GM19468 (cell line): ENCODE data around the gene MAPRE3.
A peak's percentile ranks its signal among the peaks of the same experiment; 100 is the strongest.
"Not testable (repeated sequence)": the region's sequence is repeated elsewhere in the genome, so short reads cannot be mapped to it uniquely, and the experiment has no call there.

Experiments
- ATAC-seq: cut with Tn5 transposase; IDR thresholded peaks from one replicate; pipeline ENCODE4 v1.9.1; 2021; ENCODE audit warnings: mild to moderate bottlenecking, moderate library complexity, moderate number of reproducible peaks; ENCODE audit not compliant: unreplicated experiment; ENCODE audit errors: extremely low read depth

The MAPRE3 gene

DNA sequence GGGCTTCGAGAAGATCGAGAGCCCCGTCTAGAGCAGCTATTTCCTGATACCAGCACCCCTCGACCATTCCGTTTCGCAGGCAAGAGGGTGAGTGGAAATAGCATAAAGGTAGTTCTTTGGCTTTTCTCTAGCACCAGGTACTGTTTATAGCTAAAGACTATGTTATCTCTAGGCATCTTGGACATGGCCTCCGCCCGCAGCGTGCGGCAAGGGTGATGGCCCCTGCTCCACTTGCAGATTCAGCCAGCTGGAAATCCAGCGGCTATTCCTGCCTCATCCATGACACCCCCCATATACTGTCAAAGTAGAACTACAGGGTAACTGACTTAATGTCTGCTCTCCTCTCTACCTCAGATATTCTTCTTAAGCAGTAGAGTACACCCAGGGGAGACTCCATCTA is 84.3 kb downstream of the MAPRE3 start:
- no peak for ATAC-seq

DNA sequence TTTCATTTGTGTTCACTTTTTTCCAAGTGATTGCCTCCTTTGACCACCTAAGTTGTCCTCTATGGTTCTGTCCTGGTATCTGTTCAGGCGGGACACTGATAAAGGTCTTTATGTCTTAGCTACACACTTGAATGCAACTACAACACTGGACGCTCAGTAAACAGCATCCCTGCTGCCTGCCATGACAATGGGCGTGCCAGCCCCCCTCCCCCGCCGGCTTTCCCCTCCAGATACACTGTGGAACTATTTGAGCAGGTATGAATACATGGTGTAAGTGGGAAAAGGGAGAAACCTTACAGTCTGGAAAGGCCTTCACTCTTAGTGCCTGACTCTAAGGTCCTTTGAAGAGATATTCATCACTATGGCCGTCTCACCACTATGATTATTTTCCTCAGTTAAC is 86.7 kb downstream of the MAPRE3 start:
- ATAC-seq, result no peak

DNA sequence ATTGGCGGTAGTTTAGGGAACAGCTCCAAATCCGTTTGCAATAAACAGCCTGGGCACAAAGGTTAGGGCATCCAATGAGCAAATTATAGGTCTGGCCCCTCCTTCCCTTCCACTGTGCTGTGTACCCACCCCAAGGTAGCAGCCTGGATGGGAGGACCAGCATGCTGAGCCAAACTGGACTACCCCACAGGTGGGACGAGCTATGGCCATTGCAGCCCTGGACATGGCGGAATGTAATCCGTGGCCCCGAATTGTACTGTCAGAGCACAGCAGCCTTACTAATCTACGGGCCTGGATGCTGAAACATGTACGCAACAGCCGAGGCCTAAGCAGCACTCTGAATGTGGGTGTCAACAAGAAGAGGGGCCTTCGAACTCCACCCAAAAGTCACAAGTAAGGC is 87.8 kb downstream of the MAPRE3 start:
- ATAC-seq, result no peak

- no peak for ATAC-seq
These were observed 88.8 kb downstream of the MAPRE3 start for GRCh38 chr2:27059141-27059820.

- ATAC-seq, result no peak
These were observed 89.9 kb downstream of the MAPRE3 start for GRCh38 chr2:27060323-27060722.

DNA sequence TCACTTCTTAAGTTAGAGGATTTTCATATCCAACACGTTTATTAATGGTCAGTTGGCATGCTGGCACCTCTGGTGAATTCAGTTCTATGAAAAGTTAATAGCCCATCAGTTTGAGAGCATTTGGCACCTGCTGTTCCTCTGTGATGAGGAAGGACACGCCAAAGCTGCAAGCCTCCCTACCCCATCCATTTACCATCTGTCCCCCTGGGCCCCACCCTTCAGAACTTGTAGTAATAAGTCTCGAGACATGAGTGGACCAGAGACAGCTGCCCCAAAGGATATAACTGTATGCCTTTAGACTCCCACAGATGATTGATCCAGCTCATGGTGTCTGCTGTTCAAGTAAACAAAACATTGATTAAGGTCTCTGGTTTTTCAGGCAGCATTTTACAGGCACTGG is 94.7 kb downstream of the MAPRE3 start:
- ATAC-seq, result no peak

- ATAC-seq, result no peak
These were observed 96.9 kb downstream of the MAPRE3 start for GRCh38 chr2:27067385-27067784.

- no peak for ATAC-seq
These were observed 99.0 kb downstream of the MAPRE3 start for GRCh38 chr2:27069436-27069835.

DNA sequence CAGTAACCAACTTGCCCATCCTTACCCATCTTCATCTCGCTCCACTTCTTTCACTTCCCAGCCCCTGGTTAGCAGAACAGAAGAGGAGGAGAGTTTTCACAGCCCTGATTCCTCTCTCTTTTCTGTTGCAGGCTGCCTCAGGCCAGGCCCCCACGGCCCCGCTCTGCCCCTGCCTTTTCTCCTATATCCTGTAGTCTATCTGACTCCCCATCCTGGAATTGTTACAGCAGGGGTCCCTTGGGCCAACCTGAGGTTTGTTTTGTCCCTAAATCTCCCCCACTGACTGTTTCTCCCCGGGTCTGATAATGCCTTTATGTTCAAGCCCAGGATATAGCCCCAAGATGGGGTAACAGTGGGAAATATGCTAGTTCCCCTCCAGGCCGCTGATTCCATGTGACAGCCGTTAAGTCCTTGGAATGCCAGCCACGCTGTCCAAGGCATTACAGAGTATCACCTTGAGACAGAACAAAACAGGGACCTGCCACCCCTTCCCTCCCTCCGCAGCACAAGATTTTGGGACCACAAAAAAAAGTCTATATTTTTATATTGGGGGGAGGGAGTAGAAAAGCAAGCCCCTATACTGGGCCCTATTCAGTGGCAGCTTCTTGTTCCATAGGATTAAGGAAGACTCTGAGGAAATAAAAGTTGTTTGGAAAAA is 99.7 kb downstream of the MAPRE3 start:
- no peak for ATAC-seq

DNA sequence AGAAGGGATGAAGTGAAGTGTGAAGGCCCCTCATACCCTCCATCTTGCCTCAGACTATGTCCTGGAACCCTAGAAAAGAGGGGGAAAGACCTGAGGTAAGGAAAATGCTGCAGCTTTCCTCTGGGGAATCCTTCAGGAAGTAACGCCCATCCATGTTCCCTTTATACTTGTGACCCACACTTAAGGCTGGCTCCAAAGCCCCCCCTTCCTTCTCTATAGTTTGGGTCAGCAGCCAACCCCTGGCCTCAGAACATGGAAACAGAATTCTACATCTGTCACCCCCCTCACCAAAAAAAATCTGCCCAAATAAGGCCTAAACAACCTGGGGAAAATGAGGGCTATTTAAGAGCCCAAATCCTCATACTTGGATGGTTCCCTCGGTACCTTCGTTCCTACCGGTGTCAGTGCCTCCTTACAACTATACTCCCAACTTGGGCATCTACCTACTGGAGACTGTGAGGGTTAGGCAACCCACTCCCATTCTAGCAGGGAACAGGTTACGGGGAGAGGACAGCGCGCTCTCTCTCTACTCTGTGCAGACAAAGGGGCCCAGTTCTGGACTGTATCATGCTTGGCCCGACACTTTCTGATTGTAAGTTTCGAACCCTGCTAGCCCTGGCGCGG is 100.3 kb downstream of the MAPRE3 start:
- no peak for ATAC-seq

GRCh38 chr2:27071277-27071989 is 101.0 kb downstream of the MAPRE3 start, which contains the start of gene OST4:
Gene OST4, minus strand, starts transcription at chr2:27071654.
- peak; percentile 87 for ATAC-seq

- no peak for ATAC-seq
These were observed 101.8 kb downstream of the MAPRE3 start for GRCh38 chr2:27071990-27072830.

- ATAC-seq, result no peak
These were observed 102.5 kb downstream of the MAPRE3 start for GRCh38 chr2:27072920-27073319.

GRCh38 chr2:27073782-27074181 is 103.3 kb downstream of the MAPRE3 start:
- ATAC-seq, result no peak

DNA sequence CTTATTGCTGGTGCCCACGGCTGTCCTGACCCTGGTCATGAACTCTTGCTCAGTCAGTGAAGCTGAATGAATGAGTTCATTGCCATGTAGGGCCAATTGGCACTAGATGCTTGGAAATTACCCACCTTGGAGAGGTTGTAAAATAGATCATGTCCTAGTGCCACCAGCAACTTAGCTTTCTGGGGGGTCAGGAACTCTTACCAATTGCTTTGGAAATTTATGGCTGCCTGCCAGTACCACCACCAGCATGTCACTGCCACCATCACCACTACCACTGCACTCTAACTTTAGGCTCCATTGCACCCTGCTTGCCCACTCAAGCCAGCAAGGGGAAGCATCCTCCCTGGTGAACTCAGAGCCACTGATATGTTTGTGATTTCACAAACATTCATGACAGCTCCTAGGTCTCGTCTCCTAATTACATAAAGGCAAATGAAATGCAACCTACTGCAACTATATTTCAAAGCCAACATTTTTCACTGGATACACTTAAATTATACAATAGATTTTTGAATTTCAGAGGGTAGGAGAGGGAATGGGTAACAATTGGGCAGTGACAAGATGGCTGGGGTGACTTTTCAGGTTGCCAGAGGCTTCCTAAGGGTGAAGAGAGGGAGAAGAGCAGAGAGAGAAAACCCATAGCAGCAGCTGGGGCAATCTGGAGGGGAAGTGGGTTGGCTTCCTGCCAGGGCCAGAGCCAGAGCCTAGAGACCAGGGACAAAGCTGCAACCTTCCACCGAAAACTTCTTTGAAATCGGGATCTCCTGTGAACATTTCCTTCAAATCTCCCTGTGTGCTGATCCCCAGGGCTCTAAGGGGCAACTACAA is 104.5 kb downstream of the MAPRE3 start:
- no peak for ATAC-seq

DNA sequence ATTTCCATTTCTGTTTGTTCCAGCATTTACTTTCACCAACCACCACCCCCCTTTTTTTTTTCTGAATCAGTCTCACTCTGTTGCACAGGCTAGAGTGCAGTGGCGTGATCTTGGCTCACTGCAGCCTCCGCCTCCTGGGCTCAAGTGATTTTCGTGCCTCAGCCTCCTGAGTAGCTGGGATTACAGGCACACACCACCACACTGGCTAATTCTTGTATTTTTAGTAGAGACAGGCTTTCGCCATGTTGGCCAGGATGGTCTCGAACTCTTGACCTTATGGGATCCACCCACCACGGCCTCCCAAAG is 105.1 kb downstream of the MAPRE3 start:
- not testable (repeated sequence) for ATAC-seq

DNA sequence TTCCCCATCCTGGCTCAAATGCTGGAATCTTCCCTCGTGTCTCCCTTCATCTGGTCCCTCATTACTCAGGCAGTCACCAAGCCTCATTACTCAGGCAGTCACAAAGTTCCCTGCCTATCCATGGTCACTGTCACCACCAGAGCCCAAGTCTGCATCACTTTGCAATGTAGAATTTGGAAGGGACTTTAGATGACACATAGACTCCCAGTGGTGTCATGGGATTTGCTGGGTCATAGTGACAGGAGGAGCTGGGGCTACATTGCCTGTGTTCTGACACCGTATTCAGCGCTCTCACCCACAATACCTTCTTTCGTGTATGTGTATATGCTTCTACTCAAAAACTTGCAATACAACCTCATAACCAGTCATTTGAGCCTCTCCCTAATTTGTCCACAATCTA is 105.9 kb downstream of the MAPRE3 start:
- no peak for ATAC-seq
